OCI-LY7 (cell line): ENCODE results near the gene MRPL53. TPM values are rescaled to one million over a fixed set of nuclear protein-coding genes. Genes with fewer than 3 reads are reported as not detected.

Experiments
- BruUV-seq: library from RNA; stranded (reverse); fragments of 400-500 nt; replicated peaks from 2 replicates; lab custom pipeline; 2021; lab: Mats Ljungman, UMichigan
- CTCF ChIA-PET: fragments of 300-600 bp; sonication (Branson Sonifier 250); formaldehyde crosslinking; loops from one replicate; lab custom pipeline; 2022; ENCODE audit warnings: antibody characterized with exemption; ENCODE audit not compliant: unreplicated experiment; lab: Charles Lee
- POLR2A ChIA-PET: fragments of 300-600 bp; sonication (Branson Sonifier 250); formaldehyde crosslinking; loops from one replicate; lab custom pipeline; 2022; ENCODE audit warnings: antibody characterized with exemption; lab: Charles Lee
- DNase-seq: peaks from one replicate; pipeline ENCODE4 v3.0.0-alpha.2; 2015; ENCODE audit warnings: low spot score
- H2AFZ ChIP-seq: fragments of 200-600 bp; sonication (generic), shearing (Covaris generic); 2 replicates; pipeline ENCODE4 v1.6.1; 2014; ENCODE audit warnings: mild to moderate bottlenecking, antibody characterized with exemption, low read length, moderate library complexity
- H3K27ac ChIP-seq: fragments of 200-600 bp; sonication (generic); 2 replicates; pipeline ENCODE4 v1.5.1; 2014; ENCODE audit warnings: mixed run types, low read depth, mild to moderate bottlenecking, moderate library complexity, low read length, inconsistent platforms; ENCODE audit not compliant: poor library complexity, severe bottlenecking
- H3K36me3 ChIP-seq: fragments of 200-600 bp; sonication (generic); 2 replicates; pipeline ENCODE4 v1.6.1; 2014; ENCODE audit warnings: mild to moderate bottlenecking, antibody characterized with exemption, low read length, moderate library complexity, mixed read lengths; ENCODE audit not compliant: insufficient read depth
- H3K4me1 ChIP-seq: fragments of 200-600 bp; sonication (generic); 2 replicates; pipeline ENCODE4 v1.5.1; 2014; ENCODE audit warnings: mild to moderate bottlenecking, low read length; ENCODE audit not compliant: insufficient read depth, poor library complexity, severe bottlenecking
- H3K4me2 ChIP-seq: fragments of 200-600 bp; sonication (generic); 2 replicates; pipeline ENCODE4 v1.6.1; 2014; ENCODE audit warnings: mild to moderate bottlenecking, low read length
- H3K4me3 ChIP-seq: fragments of 200-600 bp; sonication (generic); 2 replicates; pipeline ENCODE4 v1.5.1; 2014; ENCODE audit warnings: mild to moderate bottlenecking, low read depth, low read length; ENCODE audit not compliant: poor library complexity, severe bottlenecking
- H3K79me2 ChIP-seq: fragments of 200-600 bp; sonication (generic); 2 replicates; pipeline ENCODE4 v1.6.1; 2016; ENCODE audit warnings: low read depth, mild to moderate bottlenecking, low read length, moderate library complexity, mixed read lengths; ENCODE audit not compliant: insufficient read depth
- H3K9me2 ChIP-seq: fragments of 200-600 bp; sonication (generic); 2 replicates; pipeline ENCODE4 v1.6.1; 2016; ENCODE audit warnings: mild to moderate bottlenecking, low read length, mixed read lengths; ENCODE audit not compliant: insufficient read depth
- H3K9me3 ChIP-seq: fragments of 200-600 bp; sonication (generic); 2 replicates; pipeline ENCODE4 v1.6.1; 2014; ENCODE audit warnings: mild to moderate bottlenecking, mixed run types, low read length, mixed read lengths
- H4K20me1 ChIP-seq: fragments of 200-600 bp; sonication (generic); 2 replicates; pipeline ENCODE4 v1.6.1; 2014; ENCODE audit warnings: mild to moderate bottlenecking, antibody characterized with exemption, low read length, moderate library complexity, mixed read lengths; ENCODE audit not compliant: insufficient read depth
- EZH2phosphoT487 ChIP-seq: fragments of 200-600 bp; sonication (generic); IDR thresholded peaks from 2 replicates; pipeline ENCODE4 v1.6.1; 2018; ENCODE audit warnings: low read depth, borderline replicate concordance, mild to moderate bottlenecking, mixed run types, antibody characterized with exemption, low read length, moderate library complexity, mixed read lengths
- intact Hi-C: fragments of 100-400 bp; cut with micrococcal nuclease; formaldehyde crosslinking; loops from one replicate; pipeline ENCODE4 v1.10.0; 2022; ENCODE audit not compliant: unreplicated experiment
- total RNA-seq, 2 experiments: library from RNA; depleted of rRNA in 1 of 2; stranded (reverse); fragments of >200 nt in 1 of 2; shearing (Covaris generic) in 1 of 2; gene quantifications; 2 replicates each; pipeline ENCODE4 v1.2.3, GENCODE V29; 2014 to 2022
- TF ChIP-seq, protein P1 (sequence below): fragments of 200-600 bp; sonication (generic); conservative IDR thresholded peaks from 2 replicates; pipeline ENCODE4 v1.5.1; 2014; ENCODE audit warnings: mild to moderate bottlenecking, antibody characterized with exemption, low read length, moderate library complexity, mixed read lengths

Gene MRPL53
- total RNA-seq, 2 experiments from 2014 or later = 85.7 to 102 TPM

- peaks cover 15% of the 10 kb centered on the region for H3K36me3 ChIP-seq
- no peak for DNase-seq
- no peaks in the 10 kb centered on the region for H3K9me3 ChIP-seq
- H4K20me1 ChIP-seq = no peaks in the 10 kb centered on the region
- TF ChIP-seq, protein P1, sequence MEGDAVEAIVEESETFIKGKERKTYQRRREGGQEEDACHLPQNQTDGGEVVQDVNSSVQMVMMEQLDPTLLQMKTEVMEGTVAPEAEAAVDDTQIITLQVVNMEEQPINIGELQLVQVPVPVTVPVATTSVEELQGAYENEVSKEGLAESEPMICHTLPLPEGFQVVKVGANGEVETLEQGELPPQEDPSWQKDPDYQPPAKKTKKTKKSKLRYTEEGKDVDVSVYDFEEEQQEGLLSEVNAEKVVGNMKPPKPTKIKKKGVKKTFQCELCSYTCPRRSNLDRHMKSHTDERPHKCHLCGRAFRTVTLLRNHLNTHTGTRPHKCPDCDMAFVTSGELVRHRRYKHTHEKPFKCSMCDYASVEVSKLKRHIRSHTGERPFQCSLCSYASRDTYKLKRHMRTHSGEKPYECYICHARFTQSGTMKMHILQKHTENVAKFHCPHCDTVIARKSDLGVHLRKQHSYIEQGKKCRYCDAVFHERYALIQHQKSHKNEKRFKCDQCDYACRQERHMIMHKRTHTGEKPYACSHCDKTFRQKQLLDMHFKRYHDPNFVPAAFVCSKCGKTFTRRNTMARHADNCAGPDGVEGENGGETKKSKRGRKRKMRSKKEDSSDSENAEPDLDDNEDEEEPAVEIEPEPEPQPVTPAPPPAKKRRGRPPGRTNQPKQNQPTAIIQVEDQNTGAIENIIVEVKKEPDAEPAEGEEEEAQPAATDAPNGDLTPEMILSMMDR = peak; percentile 41; the same call in 1 of the 2 replicates
- TF ChIP-seq EZH2phosphoT487 = no peak
- H3K4me3 ChIP-seq = no peak overlapping the region
- H3K9me2 ChIP-seq = no peaks in the 10 kb centered on the region
- H3K27ac ChIP-seq = no peak overlapping the region
- CTCF ChIA-PET = interaction anchor here (0.5 kb wide), 1 partner anchor 456 kb away, joined by 7 read pairs; the partner anchor contains the start of gene POLE4
- peaks cover 5% of the 10 kb centered on the region; the same call in 1 of the 2 replicates for H3K79me2 ChIP-seq
- H2AFZ ChIP-seq = no peak overlapping the region
- POLR2A ChIA-PET = no interaction called here
- H3K4me1 ChIP-seq = peaks cover 23% of the 10 kb centered on the region
- BruUV-seq = no TSS peak
- intact Hi-C loops = no loop called here
- H3K4me2 ChIP-seq = peak overlapping the region; percentile 45; the same call in 1 of the 2 replicates
These were observed 30.4 kb upstream of the MRPL53 start for GRCh38 chr2:74502720-74503505.

GRCh38 chr2:74502147-74502719 is 29.8 kb upstream of the MRPL53 start:
- ChIA-PET CTCF (no interaction called here), POLR2A (no interaction called here)
- Histone ChIP-seq H3K9me3 (no peaks in the 10 kb centered on the region), H3K9me2 (no peaks in the 10 kb centered on the region), H3K79me2 (peaks cover 5% of the 10 kb centered on the region; the same call in 1 of the 2 replicates), H2AFZ (no peak overlapping the region), H3K4me2 (peak overlapping the region; percentile 45; the same call in 1 of the 2 replicates), H4K20me1 (no peaks in the 10 kb centered on the region), H3K4me3 (no peak overlapping the region), H3K4me1 (peaks cover 23% of the 10 kb centered on the region), H3K36me3 (peaks cover 15% of the 10 kb centered on the region), H3K27ac (no peak overlapping the region)
- intact Hi-C loops = no loop called here
- no peak for DNase-seq
- no TSS peak for BruUV-seq
- TF ChIP-seq, protein P1 = no peak
